ENCODE measurements around the gene DHX16. TPM values are rescaled to one million over a fixed set of nuclear protein-coding genes. Genes with fewer than 3 reads are reported as not detected.
"Not testable (repeated sequence)": the region's sequence is repeated elsewhere in the genome, so short reads cannot be mapped to it uniquely, and the experiment has no call there.

DHX16 gene
- 21.6 TPM for polyA plus RNA-seq

- H3K27ac Mint-ChIP-seq: peak within 1 kb of the TSS; percentile 83 to 99 (median 88)
Measured at GRCh38 chr6:30672445-30673253, at the start of gene DHX16. TSS of gene DHX16 (minus strand) at chr6:30673006. CDS start at chr6:30672841, 165 bp downstream.

GRCh38 chr6:30722025-30722279 is 49.1 kb upstream of the DHX16 start:
- peaks cover 28 to 52% (median 40%) of the 10 kb centered on the region in 3 donors for H3K4me1 Mint-ChIP-seq
- H3K9me3 Mint-ChIP-seq, H3K36me3 Mint-ChIP-seq, H3K27me3 Mint-ChIP-seq: not testable (repeated sequence)
- H3K4me3 Mint-ChIP-seq: peak overlapping the region; percentile 96 to 100 (median 98)
- H3K27ac Mint-ChIP-seq: peak overlapping the region; percentile 94 to 98 (median 98)

More at GRCh38 chr6:30672445-30673253, at the start of gene DHX16:
- Mint-ChIP-seq H3K9me3 (no peaks in the 10 kb centered on the region), H3K4me1 (peaks cover 15 to 24% (median 22%) of the 10 kb centered on the region in 3 donors), H3K36me3 (peaks cover 5% of the 10 kb centered on the region), H3K4me3 (peak within 1 kb of the TSS; percentile 83 to 96 (median 93)), H3K27me3 (peaks cover 2% of the 10 kb centered on the region)

- Mint-ChIP-seq H3K27ac (peak overlapping the region; percentile 96 to 98 (median 98)), H3K9me3 (no peaks in the 10 kb centered on the region), H3K36me3 (peaks cover 3% of the 10 kb centered on the region), H3K27me3 (no peaks in the 10 kb centered on the region), H3K4me3 (peak overlapping the region; percentile 96 to 100 (median 98)), H3K4me1 (peaks cover 31 to 53% (median 46%) of the 10 kb centered on the region in 3 donors)
Measured at GRCh38 chr6:30721198-30722024, 48.6 kb upstream of the DHX16 start.

GRCh38 chr6:30720738-30721197 is 48.0 kb upstream of the DHX16 start:
- Mint-ChIP-seq H3K27me3 (no peaks in the 10 kb centered on the region), H3K36me3 (peaks cover 5% of the 10 kb centered on the region), H3K4me1 (peaks cover 37 to 55% (median 50%) of the 10 kb centered on the region in 3 donors), H3K4me3 (peak overlapping the region; percentile 96 to 100 (median 98)), H3K27ac (peak overlapping the region; percentile 96 to 98 (median 98)), H3K9me3 (no peaks in the 10 kb centered on the region)

GRCh38 chr6:30719791-30720737 is 47.3 kb upstream of the DHX16 start, which contains the start of gene TUBB:
TSS of gene TUBB (plus strand) at chr6:30720352. CDS start at chr6:30720507, 155 bp downstream.
- H3K4me3 Mint-ChIP-seq: peak within 1 kb of the TSS; percentile 96 to 100 (median 98)
- peak within 1 kb of the TSS; percentile 96 to 98 (median 98) for H3K27ac Mint-ChIP-seq
- H3K9me3 Mint-ChIP-seq: no peaks in the 10 kb centered on the region
- H3K36me3 Mint-ChIP-seq: peaks cover 2% of the 10 kb centered on the region
- no peaks in the 10 kb centered on the region for H3K27me3 Mint-ChIP-seq
- peaks cover 36 to 48% (median 48%) of the 10 kb centered on the region in 3 donors for H3K4me1 Mint-ChIP-seq

GRCh38 chr6:30719356-30719755 is 46.5 kb upstream of the DHX16 start:
- H3K9me3 Mint-ChIP-seq: no peaks in the 10 kb centered on the region
- peak overlapping the region; percentile 96 to 100 (median 98) for H3K4me3 Mint-ChIP-seq
- no peaks in the 10 kb centered on the region for H3K27me3 Mint-ChIP-seq
- H3K4me1 Mint-ChIP-seq: peaks cover 34 to 48% (median 42%) of the 10 kb centered on the region in 3 donors
- peak overlapping the region; percentile 96 to 98 (median 98) for H3K27ac Mint-ChIP-seq
- peaks cover 6% of the 10 kb centered on the region for H3K36me3 Mint-ChIP-seq

GRCh38 chr6:30717845-30718720 is 45.3 kb upstream of the DHX16 start:
- peaks cover 34 to 42% (median 36%) of the 10 kb centered on the region in 3 donors for H3K4me1 Mint-ChIP-seq
- peak overlapping the region; percentile 93 to 99 (median 98) for H3K27ac Mint-ChIP-seq
- not testable (repeated sequence) for H3K9me3 Mint-ChIP-seq, H3K36me3 Mint-ChIP-seq, H3K27me3 Mint-ChIP-seq
- H3K4me3 Mint-ChIP-seq: peak overlapping the region; percentile 96 to 99 (median 98)

- peaks cover 33 to 38% (median 37%) of the 10 kb centered on the region in 3 donors for H3K4me1 Mint-ChIP-seq
- peaks cover 6% of the 10 kb centered on the region for H3K36me3 Mint-ChIP-seq
- H3K9me3 Mint-ChIP-seq: no peaks in the 10 kb centered on the region
- peak within 1 kb of the TSS; percentile 89 to 99 (median 98) for H3K4me3 Mint-ChIP-seq
- no peaks in the 10 kb centered on the region for H3K27me3 Mint-ChIP-seq
- peak within 1 kb of the TSS; percentile 93 to 99 (median 98) for H3K27ac Mint-ChIP-seq
Measured at GRCh38 chr6:30717129-30717844, 44.5 kb upstream of the DHX16 start, which contains the start of gene MDC1. TSS of gene MDC1 (minus strand) at chr6:30717281. CDS start at chr6:30715175, 2,106 bp downstream.

- Mint-ChIP-seq H3K4me3 (peak overlapping the region; percentile 89 to 99 (median 98)), H3K9me3 (no peaks in the 10 kb centered on the region), H3K27ac (peak overlapping the region; percentile 93 to 99 (median 98)), H3K27me3 (no peaks in the 10 kb centered on the region), H3K36me3 (peaks cover 7% of the 10 kb centered on the region), H3K4me1 (peaks cover 38 to 42% (median 42%) of the 10 kb centered on the region in 3 donors)
Measured at GRCh38 chr6:30716879-30717128, 44.0 kb upstream of the DHX16 start.

- H3K36me3 Mint-ChIP-seq: peaks cover 9% of the 10 kb centered on the region
- H3K27me3 Mint-ChIP-seq: no peaks in the 10 kb centered on the region
- no peak overlapping the region for H3K27ac Mint-ChIP-seq
- no peaks in the 10 kb centered on the region for H3K9me3 Mint-ChIP-seq
- H3K4me3 Mint-ChIP-seq: no peak overlapping the region
- H3K4me1 Mint-ChIP-seq: peaks cover 25 to 39% (median 38%) of the 10 kb centered on the region in 3 donors
Measured at GRCh38 chr6:30714263-30714662, 41.5 kb upstream of the DHX16 start.

- no peaks in the 10 kb centered on the region for H3K27me3 Mint-ChIP-seq
- H3K9me3 Mint-ChIP-seq: no peaks in the 10 kb centered on the region
- peak overlapping the region in 1 of 3 donors; percentile 47 for H3K27ac Mint-ChIP-seq
- peak overlapping the region in 1 of 4 donors; percentile 61 for H3K4me3 Mint-ChIP-seq
- peaks cover 22 to 35% (median 34%) of the 10 kb centered on the region in 3 donors for H3K4me1 Mint-ChIP-seq
- peaks cover 12% of the 10 kb centered on the region for H3K36me3 Mint-ChIP-seq
Measured at GRCh38 chr6:30712441-30712945, 39.7 kb upstream of the DHX16 start.

- peaks cover 19 to 33% (median 29%) of the 10 kb centered on the region in 3 donors for H3K4me1 Mint-ChIP-seq
- H3K36me3 Mint-ChIP-seq: peaks cover 12% of the 10 kb centered on the region
- H3K4me3 Mint-ChIP-seq: peak overlapping the region in 1 of 4 donors; percentile 17
- H3K27me3 Mint-ChIP-seq: no peaks in the 10 kb centered on the region
- no peak overlapping the region for H3K27ac Mint-ChIP-seq
- no peaks in the 10 kb centered on the region for H3K9me3 Mint-ChIP-seq
Measured at GRCh38 chr6:30711758-30712380, 39.1 kb upstream of the DHX16 start.
